H9 (cell line): ENCODE results near the gene JAGN1. TPM values are rescaled to one million over a fixed set of nuclear protein-coding genes. Genes with fewer than 3 reads are reported as not detected.
"Not testable (repeated sequence)": the region's sequence is repeated elsewhere in the genome, so short reads cannot be mapped to it uniquely, and the experiment has no call there.

Source experiments
- DNase-seq: peaks from one replicate; pipeline ENCODE4 v3.0.0-alpha.2; 2017
- H2AFZ ChIP-seq: one replicate; pipeline ENCODE4 v1.6.1; 2013; ENCODE audit warnings: mild to moderate bottlenecking, low read length, control low read depth, moderate library complexity
- H2AK5ac ChIP-seq: 2 replicates; pipeline ENCODE4 v1.6.1; 2013; ENCODE audit warnings: low read length, control low read depth, mixed read lengths; ENCODE audit not compliant: insufficient read length
- H2BK120ac ChIP-seq: one replicate; pipeline ENCODE4 v1.6.1; 2013; ENCODE audit warnings: low read depth, mild to moderate bottlenecking, low read length, control low read depth, inconsistent platforms; ENCODE audit not compliant: poor library complexity, severe bottlenecking
- H2BK12ac ChIP-seq: 2 replicates; pipeline ENCODE4 v1.6.1; 2013; ENCODE audit warnings: low read length, control low read depth, mixed read lengths, low read depth; ENCODE audit not compliant: insufficient read length
- H2BK15ac ChIP-seq: 2 replicates; pipeline ENCODE4 v1.6.1; 2013; ENCODE audit warnings: low read depth, low read length, control low read depth
- H2BK20ac ChIP-seq: one replicate; pipeline ENCODE4 v1.6.1; 2013; ENCODE audit warnings: low read depth, mild to moderate bottlenecking, low read length, control low read depth, inconsistent platforms; ENCODE audit not compliant: poor library complexity, severe bottlenecking
- H2BK5ac ChIP-seq: 2 replicates; pipeline ENCODE4 v1.6.1; 2013; ENCODE audit warnings: low read length, control low read depth, mixed read lengths; ENCODE audit not compliant: insufficient read length
- H3K14ac ChIP-seq: 2 replicates; pipeline ENCODE4 v1.6.1; 2013; ENCODE audit warnings: low read length, control low read depth; ENCODE audit not compliant: insufficient read depth
- H3K18ac ChIP-seq: 2 replicates; pipeline ENCODE4 v1.6.1; 2013; ENCODE audit warnings: low read depth, mild to moderate bottlenecking, mixed read lengths, low read length, control low read depth; ENCODE audit not compliant: insufficient read length
- H3K23ac ChIP-seq: 2 replicates; pipeline ENCODE4 v1.6.1; 2013; ENCODE audit warnings: low read length, control low read depth, mixed read lengths, low read depth; ENCODE audit not compliant: insufficient read length
- H3K23me2 ChIP-seq: 2 replicates; pipeline ENCODE4 v1.6.1; 2013; ENCODE audit warnings: low read depth, mild to moderate bottlenecking, mixed read lengths, low read length, control low read depth; ENCODE audit not compliant: insufficient read length, poor library complexity, severe bottlenecking
- H3K27ac ChIP-seq: 2 replicates; pipeline ENCODE4 v1.5.1; 2013; ENCODE audit warnings: low read length, control low read depth, mixed read lengths, low read depth; ENCODE audit not compliant: insufficient read length
- H3K27me3 ChIP-seq: 2 replicates; pipeline ENCODE4 v1.6.1; 2013; ENCODE audit warnings: low read length, control low read depth, inconsistent platforms; ENCODE audit not compliant: insufficient read depth
- H3K4ac ChIP-seq: 2 replicates; pipeline ENCODE4 v1.6.1; 2013; ENCODE audit warnings: low read depth, mild to moderate bottlenecking, control low read depth, inconsistent platforms, low read length, moderate library complexity
- H3K4me1 ChIP-seq: 2 replicates; pipeline ENCODE4 v1.6.1; 2013; ENCODE audit warnings: low read length, control low read depth, inconsistent platforms; ENCODE audit not compliant: insufficient read depth
- H3K4me2 ChIP-seq: 2 replicates; pipeline ENCODE4 v1.6.1; 2013; ENCODE audit warnings: low read length, control low read depth, mixed read lengths; ENCODE audit not compliant: insufficient read length, insufficient read depth
- H3K56ac ChIP-seq: 2 replicates; pipeline ENCODE4 v1.6.1; 2013; ENCODE audit warnings: low read depth, mild to moderate bottlenecking, mixed read lengths, low read length, control low read depth; ENCODE audit not compliant: insufficient read length
- H3K79me1 ChIP-seq: 2 replicates; pipeline ENCODE4 v1.6.1; 2013; ENCODE audit warnings: low read depth, mild to moderate bottlenecking, moderate library complexity, low read length, control low read depth, inconsistent platforms; ENCODE audit not compliant: insufficient read depth, poor library complexity, severe bottlenecking
- H3K79me2 ChIP-seq: 2 replicates; pipeline ENCODE4 v1.6.1; 2013; ENCODE audit warnings: low read length, control low read depth, inconsistent platforms; ENCODE audit not compliant: insufficient read depth
- H3K9ac ChIP-seq: 2 replicates; pipeline ENCODE4 v1.6.1; 2013; ENCODE audit warnings: low read length, control low read depth, mixed read lengths; ENCODE audit not compliant: insufficient read length; ENCODE audit errors: extremely low read depth
- H3K9me3 ChIP-seq: one replicate; pipeline ENCODE4 v1.6.1; 2013; ENCODE audit warnings: low read depth, low read length, inconsistent platforms; ENCODE audit not compliant: control insufficient read depth
- H3T11ph ChIP-seq: one replicate; pipeline ENCODE4 v1.6.1; 2013; ENCODE audit warnings: mild to moderate bottlenecking, low read length, control low read depth, inconsistent platforms
- H4K20me1 ChIP-seq: one replicate; pipeline ENCODE4 v1.6.1; 2013; ENCODE audit not compliant: control insufficient read depth, insufficient read length, insufficient read depth
- H4K5ac ChIP-seq: 2 replicates; pipeline ENCODE4 v1.6.1; 2013; ENCODE audit warnings: low read depth, mild to moderate bottlenecking, mixed read lengths, low read length, control low read depth; ENCODE audit not compliant: insufficient read length
- H4K8ac ChIP-seq: replicated peaks from 2 replicates; pipeline ENCODE4 v1.6.1; 2013; ENCODE audit warnings: low read length, control low read depth, mixed read lengths, low read depth; ENCODE audit not compliant: insufficient read length
- H4K91ac ChIP-seq: 2 replicates; pipeline ENCODE4 v1.6.1; 2013; ENCODE audit warnings: low read depth, mild to moderate bottlenecking, moderate library complexity, mixed read lengths, low read length, control low read depth; ENCODE audit not compliant: insufficient read length
- H3K27ac Mint-ChIP-seq, 3 experiments: 2 replicates in 2 of 3; 3 replicates in 1 of 3; pipeline ENCODE4 v1.8.0; 2020 to 2021; ENCODE audit warnings: mixed read lengths in 3 of 3, mild to moderate bottlenecking in 1 of 3, moderate library complexity in 1 of 3
- H3K27me3 Mint-ChIP-seq: 2 replicates; pipeline ENCODE4 v1.8.0; 2021; ENCODE audit warnings: low read depth, mild to moderate bottlenecking, moderate library complexity, mixed read lengths
- H3K36me3 Mint-ChIP-seq, 3 experiments: 2 replicates in 2 of 3; 3 replicates in 1 of 3; pipeline ENCODE4 v1.8.0; 2020 to 2021; ENCODE audit warnings: low read depth in 3 of 3, mixed read lengths in 3 of 3; ENCODE audit not compliant: insufficient read depth in 1 of 3
- H3K4me1 Mint-ChIP-seq, 2 experiments: 2 replicates each; pipeline ENCODE4 v1.8.0; 2020; ENCODE audit warnings: mixed read lengths in 2 of 2
- H3K4me3 Mint-ChIP-seq, 2 experiments: 2 replicates in 1 of 2; 3 replicates in 1 of 2; pipeline ENCODE4 v1.8.0; 2020 to 2021; ENCODE audit warnings: mild to moderate bottlenecking in 2 of 2, mixed read lengths in 2 of 2, moderate library complexity in 1 of 2
- H3K9me3 Mint-ChIP-seq, 2 experiments: 2 replicates in 1 of 2; 3 replicates in 1 of 2; pipeline ENCODE4 v1.8.0; 2020; ENCODE audit warnings: mild to moderate bottlenecking in 2 of 2, mixed read lengths in 2 of 2, moderate library complexity in 1 of 2
- CTCF ChIP-seq: fragments of 200-600 bp; sonication (generic); conservative IDR thresholded peaks from 3 replicates; pipeline ENCODE4 v1.8.0; 2021; ENCODE audit warnings: antibody characterized with exemption, mild to moderate bottlenecking
- WGBS: extraction: QIAGEN DNeasy Blood & Tissue Kit; methylation state at CpG from one replicate; pipeline ENCODE4 v1.1.7; 2013; ENCODE audit warnings: missing lambda C conversion rate, low lambda C conversion rate, mixed read lengths; ENCODE audit not compliant: insufficient read length; ENCODE audit errors: extremely low coverage; 5-methylcytosine and 5-hydroxymethylcytosine counted together
- total RNA-seq: library from RNA; stranded (reverse); gene quantifications from 2 replicates; pipeline ENCODE4 v1.2.1, GENCODE V29; 2021

The JAGN1 gene
- total RNA-seq, 1 experiment from 2014 or later = 33.5 TPM

GRCh38 chr3:9864200-9864927, 26.0 kb upstream of the JAGN1 start:
- H3K27ac ChIP-seq = no peak overlapping the region
- no peak overlapping the region for H3K23ac ChIP-seq
- no peak overlapping the region for H2BK15ac ChIP-seq
- no peak overlapping the region for H3K14ac ChIP-seq
- H3K9me3 ChIP-seq = no peaks in the 10 kb centered on the region
- H2AK5ac ChIP-seq = no peak overlapping the region
- no peaks in the 10 kb centered on the region for H3K4me1 ChIP-seq
- H3K79me2 ChIP-seq = no peaks in the 10 kb centered on the region
- no peak overlapping the region for H4K8ac ChIP-seq
- H3K4me2 ChIP-seq = no peak overlapping the region
- no peak overlapping the region for H2AFZ ChIP-seq
- H2BK120ac ChIP-seq = no peak overlapping the region
- H3K18ac ChIP-seq = no peak overlapping the region
- H3K79me1 ChIP-seq = no peaks in the 10 kb centered on the region
- H2BK20ac ChIP-seq = no peak overlapping the region
- H3K23me2 ChIP-seq = peaks cover 5% of the 10 kb centered on the region
- H2BK5ac ChIP-seq = no peak overlapping the region
- DNase-seq = no peak
- H3K9ac ChIP-seq = no peak overlapping the region
- no CpG with 5 or more reads among the region's 16 CpGs for WGBS
- no peaks in the 10 kb centered on the region for H4K20me1 ChIP-seq
- H3K56ac ChIP-seq = no peak overlapping the region
- H3K27me3 Mint-ChIP-seq = peaks cover 31% of the 10 kb centered on the region
- no peak for TF ChIP-seq CTCF
- H3K36me3 Mint-ChIP-seq = no peaks in the 10 kb centered on the region
- peak overlapping the region in 1 of 2 experiments; percentile 32; a peak in 1 of 5 replicates for H3K4me3 Mint-ChIP-seq
- no peak overlapping the region for H4K91ac ChIP-seq
- peaks cover 12 to 20% of the 10 kb centered on the region in 2 experiments for H3K4me1 Mint-ChIP-seq
- H3K27me3 ChIP-seq = no peaks in the 10 kb centered on the region; the same call in 1 of the 2 replicates
- no peaks in the 10 kb centered on the region for H3K9me3 Mint-ChIP-seq
- no peak overlapping the region for H3K4ac ChIP-seq
- H3K27ac Mint-ChIP-seq = no peak overlapping the region
- H2BK12ac ChIP-seq = no peak overlapping the region
- H3T11ph ChIP-seq = no peak overlapping the region
- H4K5ac ChIP-seq = no peak overlapping the region

GRCh38 chr3:9865125-9865637, 25.2 kb upstream of the JAGN1 start:
- not testable (repeated sequence) for H4K8ac ChIP-seq, H3K27me3 ChIP-seq, H3K79me2 ChIP-seq, H3K9me3 ChIP-seq, H3K4me3 Mint-ChIP-seq, H3K27ac Mint-ChIP-seq, H2AK5ac ChIP-seq, H3K56ac ChIP-seq, H3K4me1 ChIP-seq, H3K36me3 Mint-ChIP-seq, H3K79me1 ChIP-seq, H3K9ac ChIP-seq, H3T11ph ChIP-seq, DNase-seq, H3K9me3 Mint-ChIP-seq, H3K4ac ChIP-seq, H2BK12ac ChIP-seq, H2BK20ac ChIP-seq, H3K27ac ChIP-seq, H2BK120ac ChIP-seq, H2BK5ac ChIP-seq, H3K4me2 ChIP-seq, H3K23me2 ChIP-seq, H3K23ac ChIP-seq, H3K14ac ChIP-seq, H2AFZ ChIP-seq, H4K5ac ChIP-seq, H4K91ac ChIP-seq, H3K18ac ChIP-seq, H2BK15ac ChIP-seq, H4K20me1 ChIP-seq
- peaks cover 31% of the 10 kb centered on the region for H3K27me3 Mint-ChIP-seq
- H3K4me1 Mint-ChIP-seq = peaks cover 11 to 16% of the 10 kb centered on the region in 2 experiments
- whole genome bisulfite sequencing = no CpG with 5 or more reads among the region's 10 CpGs
